Thyroid gland (tissue), 4 donors: Measurements from ENCODE around the gene UFSP1. TPM values are rescaled to one million over a fixed set of nuclear protein-coding genes. Genes with fewer than 3 reads are reported as not detected.

ENCODE experiments used
- DNase-seq, 2 donors: peaks; one replicate each; pipeline ENCODE4 v3.0.0-alpha.2; 2019
- H3K27ac ChIP-seq, 3 donors: fragments of 200-600 bp; sonication (generic); 1 replicate in 2 of 3; 2 replicates in 1 of 3; pipeline ENCODE4 v1.5.1; 2016 to 2019; ENCODE audit warnings: mild to moderate bottlenecking in 1 of 3, moderate library complexity in 1 of 3
- H3K27me3 ChIP-seq: fragments of 200-600 bp; sonication (generic); one replicate; pipeline ENCODE4 v1.5.1; 2019
- H3K36me3 ChIP-seq, 2 donors: fragments of 200-600 bp; sonication (generic); one replicate each; pipeline ENCODE4 v1.5.1; 2016 to 2019
- H3K4me1 ChIP-seq, 2 donors: fragments of 200-600 bp; sonication (generic); one replicate each; pipeline ENCODE4 v1.5.1; 2017 to 2019
- H3K4me3 ChIP-seq, 3 donors: fragments of 200-600 bp; sonication (generic); replicated peaks in 1 of 3; 1 replicate in 2 of 3; 2 replicates in 1 of 3; pipeline ENCODE4 v1.5.1; 2016; ENCODE audit warnings: mild to moderate bottlenecking in 1 of 3
- H3K9me3 ChIP-seq: fragments of 200-600 bp; sonication (generic); one replicate; pipeline ENCODE4 v1.5.1; 2017
- POLR2A ChIP-seq, 2 donors: fragments of 450-650 bp; IDR thresholded peaks; one replicate each; pipeline ENCODE4 v1.6.1; 2017; ENCODE audit warnings: antibody characterized with exemption in 2 of 2, mild to moderate bottlenecking in 2 of 2, moderate library complexity in 1 of 2
- WGBS, 2 donors: methylation state at CpG; one replicate each; pipeline ENCODE4 v1.1.5; 2017; 5-methylcytosine and 5-hydroxymethylcytosine counted together
- intact Hi-C: fragments of 100-400 bp; cut with DNase I; formaldehyde crosslinking; loops from one replicate; pipeline ENCODE4 v1.15.1; 2023
- total RNA-seq, 4 donors: library from RNA; depleted of rRNA; stranded (reverse); fragments of >200 nt; gene quantifications; one replicate each; pipeline ENCODE4 v1.2.3, GENCODE V29; 2016
- TF ChIP-seq, protein P1 (sequence below), 6 experiments: fragments of 200-600 bp in 3 of 6; fragments of 450-650 bp in 3 of 6; sonication (generic) in 3 of 6; IDR thresholded peaks; one replicate each; pipeline ENCODE4 v1.5.1; 2016 to 2019; ENCODE audit warnings: antibody characterized with exemption in 6 of 6, mild to moderate bottlenecking in 2 of 6, inconsistent platforms in 1 of 6, moderate library complexity in 1 of 6

UFSP1 gene
- total RNA-seq, 4 donors from 2014 or later, result 7.4 to 10.4 (median 8.9) TPM

DNA sequence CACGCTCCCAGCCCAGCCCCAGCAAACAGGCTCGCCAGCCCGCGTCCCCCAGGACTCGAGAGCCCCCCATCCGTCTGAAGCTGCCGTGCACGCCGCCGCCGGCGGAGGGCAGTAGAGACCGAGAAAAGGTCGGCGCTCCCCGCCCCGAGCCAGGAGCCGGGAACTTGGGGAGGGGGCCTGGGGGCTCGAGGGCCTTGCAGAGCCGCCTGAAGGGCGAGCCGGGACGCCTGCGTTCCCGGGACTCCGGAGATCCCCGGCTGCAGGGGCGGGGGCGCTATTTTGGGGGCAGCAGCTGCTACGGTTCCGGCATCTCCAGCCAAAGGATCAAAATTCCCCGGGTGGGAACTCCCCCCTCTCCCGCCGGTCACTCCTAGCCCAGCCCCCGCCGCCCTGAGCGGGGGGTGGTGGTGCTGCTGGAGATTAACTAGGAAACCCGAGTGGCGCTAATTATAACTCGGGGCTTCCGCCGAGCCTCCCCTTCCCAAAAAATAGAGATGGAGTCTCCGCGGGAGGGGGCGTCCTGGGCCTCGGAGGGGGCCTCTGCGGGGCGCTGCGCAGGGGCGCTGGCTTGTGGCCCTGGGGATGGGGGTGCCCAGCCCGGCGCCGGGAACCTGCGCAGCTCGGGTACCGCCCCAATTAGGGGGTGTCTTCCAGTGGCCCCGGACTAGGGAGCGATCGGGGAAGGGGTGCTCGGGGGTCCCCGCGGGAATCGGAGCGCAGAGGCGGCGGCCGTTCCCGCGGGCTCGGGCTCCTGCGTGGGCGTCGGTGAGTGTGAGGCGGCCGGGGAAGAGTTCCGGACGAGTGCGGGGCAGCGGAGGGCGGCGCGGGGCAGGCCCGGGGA lies 5.6 kb upstream of the UFSP1 start:
- WGBS, 2 donors, result 0% methylated on average over 7 to 10 of the region's 83 CpGs
- Histone ChIP-seq H3K36me3 (no peaks in the 10 kb centered on the region), H3K4me3 (peak overlapping the region in 2 of 3 donors; percentile 36 to 47), H3K27ac (no peak overlapping the region), H3K4me1 (peaks cover 22 to 39% of the 10 kb centered on the region in 2 donors), H3K9me3 (no peaks in the 10 kb centered on the region), H3K27me3 (peaks cover 10% of the 10 kb centered on the region)
- DNase-seq, result peak in 1 of 2 donors; percentile 48
- no peak for TF ChIP-seq POLR2A (IDR thresholded peaks at IDR 0.05)
- TF ChIP-seq, protein P1, sequence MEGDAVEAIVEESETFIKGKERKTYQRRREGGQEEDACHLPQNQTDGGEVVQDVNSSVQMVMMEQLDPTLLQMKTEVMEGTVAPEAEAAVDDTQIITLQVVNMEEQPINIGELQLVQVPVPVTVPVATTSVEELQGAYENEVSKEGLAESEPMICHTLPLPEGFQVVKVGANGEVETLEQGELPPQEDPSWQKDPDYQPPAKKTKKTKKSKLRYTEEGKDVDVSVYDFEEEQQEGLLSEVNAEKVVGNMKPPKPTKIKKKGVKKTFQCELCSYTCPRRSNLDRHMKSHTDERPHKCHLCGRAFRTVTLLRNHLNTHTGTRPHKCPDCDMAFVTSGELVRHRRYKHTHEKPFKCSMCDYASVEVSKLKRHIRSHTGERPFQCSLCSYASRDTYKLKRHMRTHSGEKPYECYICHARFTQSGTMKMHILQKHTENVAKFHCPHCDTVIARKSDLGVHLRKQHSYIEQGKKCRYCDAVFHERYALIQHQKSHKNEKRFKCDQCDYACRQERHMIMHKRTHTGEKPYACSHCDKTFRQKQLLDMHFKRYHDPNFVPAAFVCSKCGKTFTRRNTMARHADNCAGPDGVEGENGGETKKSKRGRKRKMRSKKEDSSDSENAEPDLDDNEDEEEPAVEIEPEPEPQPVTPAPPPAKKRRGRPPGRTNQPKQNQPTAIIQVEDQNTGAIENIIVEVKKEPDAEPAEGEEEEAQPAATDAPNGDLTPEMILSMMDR (IDR thresholded peaks at IDR 0.05), result peak; percentile 50 to 84 (median 67)
- intact Hi-C loops, result loop anchor here (10.0 kb wide), 1 partner anchor 270 kb away; the partner anchor contains the start of gene VGF

DNA sequence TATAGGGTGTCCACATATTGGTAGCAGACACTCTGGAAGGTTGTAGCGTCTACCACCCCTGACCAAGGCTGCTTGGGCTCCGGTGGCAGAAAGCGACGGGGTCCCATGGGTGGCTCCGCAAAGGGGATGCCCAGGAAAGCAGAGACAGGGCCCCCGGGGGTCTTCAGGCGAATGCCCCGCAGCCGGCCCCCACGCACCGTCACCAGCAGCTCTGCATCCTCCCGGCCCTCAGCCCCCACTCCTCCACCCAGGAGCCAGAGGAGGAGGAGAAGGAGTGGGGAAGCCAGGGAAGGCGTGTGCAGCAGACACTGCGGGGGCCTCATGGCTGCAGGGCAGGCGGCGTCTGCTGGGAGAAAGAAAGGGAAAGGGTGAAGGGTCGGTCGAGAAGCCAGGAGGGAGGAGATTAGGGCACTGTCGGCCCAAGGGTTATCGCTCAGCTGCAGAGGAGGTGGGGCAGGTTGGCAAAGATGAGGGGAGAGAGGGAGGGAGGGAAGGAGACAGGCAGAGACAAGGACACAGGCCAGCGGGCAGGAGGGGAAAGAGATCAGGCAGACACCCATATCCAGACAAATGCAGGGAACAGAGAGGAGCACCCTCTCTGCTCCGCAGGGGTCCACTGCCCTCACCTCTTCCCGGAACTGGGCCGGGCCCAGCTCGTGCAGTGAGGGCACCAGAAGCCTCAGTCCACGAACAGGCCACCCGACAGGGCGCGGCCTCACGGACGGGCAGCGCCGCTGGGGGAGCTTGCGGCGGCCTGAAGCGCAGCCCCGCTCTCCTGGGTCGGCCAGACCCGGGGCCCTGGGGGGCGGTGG lies 4.6 kb upstream of the UFSP1 start:
- peaks cover 10% of the 10 kb centered on the region for H3K27me3 ChIP-seq
- H3K4me3 ChIP-seq, result peak overlapping the region in 1 of 3 donors; percentile 36
- TF ChIP-seq POLR2A (IDR thresholded peaks at IDR 0.05), result no peak
- TF ChIP-seq, protein P1 (IDR thresholded peaks at IDR 0.05), result no peak
- H3K4me1 ChIP-seq, result peaks cover 24 to 41% of the 10 kb centered on the region in 2 donors
- DNase-seq, result no peak
- no peaks in the 10 kb centered on the region for H3K36me3 ChIP-seq
- H3K27ac ChIP-seq, result no peak overlapping the region
- intact Hi-C loops, result loop anchor here (10.0 kb wide), 1 partner anchor 271 kb away; the partner anchor contains the start of gene VGF
- 55 to 63% methylated on average over 20 to 27 of the region's 40 CpGs for WGBS, 2 donors
- no peaks in the 10 kb centered on the region for H3K9me3 ChIP-seq

DNA sequence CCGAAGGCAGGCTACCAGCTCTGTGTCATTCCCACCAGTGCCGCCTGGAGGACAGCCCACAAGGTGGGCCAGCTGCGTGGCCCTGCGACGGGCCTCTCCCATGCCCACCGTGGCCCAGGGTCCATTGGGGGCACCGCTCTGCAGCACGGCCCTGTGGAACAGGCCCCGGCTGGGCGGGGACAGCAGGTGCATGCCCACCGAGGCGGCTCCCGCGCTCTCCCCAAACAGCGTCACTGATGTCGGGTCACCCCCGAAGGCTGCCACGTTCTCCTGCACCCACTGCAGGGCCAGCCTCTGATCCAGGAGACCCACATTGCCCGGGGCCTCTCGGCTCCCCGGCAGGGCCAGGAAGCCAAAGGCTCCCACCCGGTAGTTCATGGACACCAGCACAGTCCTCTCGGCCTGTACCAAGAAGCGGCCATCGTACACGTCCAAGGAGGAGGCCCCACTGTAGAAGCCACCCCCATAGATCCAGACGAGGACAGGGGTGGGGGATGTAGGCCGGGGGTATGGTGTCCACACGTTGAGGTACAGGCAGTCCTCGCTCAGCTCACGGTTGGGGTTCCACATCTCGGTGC lies 3.9 kb upstream of the UFSP1 start:
- TF ChIP-seq, protein P1 (IDR thresholded peaks at IDR 0.05), result no peak
- no peak for TF ChIP-seq POLR2A (IDR thresholded peaks at IDR 0.05)
- Histone ChIP-seq H3K27ac (no peak overlapping the region), H3K27me3 (peaks cover 10% of the 10 kb centered on the region), H3K9me3 (no peaks in the 10 kb centered on the region), H3K36me3 (no peaks in the 10 kb centered on the region), H3K4me3 (no peak overlapping the region), H3K4me1 (peaks cover 31 to 48% of the 10 kb centered on the region in 2 donors)
- intact Hi-C loops, result loop anchor here (10.0 kb wide), 1 partner anchor 271 kb away; the partner anchor contains the start of gene VGF
- 94 to 95% methylated on average over 19 to 26 of the region's 32 CpGs for WGBS, 2 donors
- DNase-seq, result no peak

DNA sequence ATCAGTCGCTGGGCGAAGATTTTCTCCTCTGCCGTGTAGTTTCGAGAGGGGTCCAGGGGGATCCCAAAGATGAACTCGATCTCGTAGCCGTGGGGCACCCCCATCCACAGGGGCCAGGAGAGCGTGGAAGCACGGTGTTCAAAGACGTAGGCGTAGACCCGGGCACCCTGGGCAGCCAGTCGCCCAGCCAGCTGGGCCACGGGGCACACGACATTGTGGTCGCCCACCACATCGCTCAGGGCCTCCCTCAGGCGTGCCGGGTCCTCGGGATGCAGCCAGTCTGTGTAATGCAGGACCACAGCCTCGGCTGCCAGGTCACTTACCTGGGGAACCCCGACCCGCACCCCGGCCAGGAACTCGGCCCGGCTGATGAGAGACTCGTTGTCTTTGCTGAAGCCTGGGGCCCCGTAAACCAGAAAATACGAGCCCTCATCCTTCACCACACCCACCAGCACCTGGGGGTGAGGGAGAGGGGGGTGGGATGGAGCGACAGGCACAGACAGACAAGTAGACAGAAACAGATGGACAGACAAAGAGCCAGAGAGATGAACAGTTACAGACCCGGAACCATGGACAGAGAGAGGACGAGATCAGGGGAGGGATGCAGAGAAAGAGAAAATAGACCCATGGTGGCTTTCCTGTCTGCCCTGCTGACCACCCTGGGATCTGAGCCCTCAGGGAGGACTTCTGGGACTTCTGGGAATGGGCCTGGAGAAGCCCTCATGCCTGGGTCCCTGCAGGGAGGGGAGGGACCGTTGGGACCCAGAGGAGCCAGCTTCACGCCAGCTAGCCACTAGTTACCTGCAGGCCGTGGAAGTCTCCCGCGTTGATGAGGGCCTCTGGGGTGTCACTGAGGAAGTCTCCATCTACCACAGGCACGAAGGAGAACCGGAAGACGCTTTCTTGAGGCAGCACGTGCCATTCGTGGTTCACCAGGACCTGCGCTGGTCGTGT lies 3.1 kb upstream of the UFSP1 start:
- Histone ChIP-seq H3K27me3 (peaks cover 7% of the 10 kb centered on the region), H3K36me3 (peaks cover 6 to 7% of the 10 kb centered on the region in 2 donors), H3K4me1 (peaks cover 32 to 52% of the 10 kb centered on the region in 2 donors), H3K27ac (no peak overlapping the region), H3K4me3 (no peak overlapping the region), H3K9me3 (no peaks in the 10 kb centered on the region)
- TF ChIP-seq, protein P1 (IDR thresholded peaks at IDR 0.05), result no peak
- TF ChIP-seq POLR2A (IDR thresholded peaks at IDR 0.05), result no peak
- intact Hi-C loops, result loop anchor here (10.0 kb wide), 1 partner anchor 272 kb away; the partner anchor contains the start of gene VGF
- no peak for DNase-seq
- 93 to 94% methylated on average over 34 to 37 of the region's 44 CpGs for WGBS, 2 donors
